Measurements from ENCODE around the gene DAPK2. TPM values are rescaled to one million over a fixed set of nuclear protein-coding genes. Genes with fewer than 3 reads are reported as not detected.

Gene DAPK2
- total and polyA plus RNA-seq, 9 donors = 0.77 to 6.2 (median 2.0) TPM

- WGBS, 3 donors = 84 to 86% (median 85%) methylated on average over 4 of the region's 4 CpGs
- Histone ChIP-seq H3K4me3 (no peak overlapping the region), H3K36me3 (no peaks in the 10 kb centered on the region), H3K27ac (no peak overlapping the region), H3K9me3 (no peaks in the 10 kb centered on the region), H3K4me1 (ENCODE audit: insufficient read depth) (peaks cover 4% of the 10 kb centered on the region), H3K27me3 (no peaks in the 10 kb centered on the region)
- DNase-seq = no peak
- intact Hi-C loops (cut with DNase I) = no loop called here
- TF ChIP-seq CTCF (IDR thresholded peaks at IDR 0.05) (no peak), POLR2A (IDR thresholded peaks at IDR 0.05) (no peak), EP300 (IDR thresholded peaks at IDR 0.05) (no peak)
Measured at GRCh38 chr15:63860555-63860954, 185.7 kb downstream of the DAPK2 start.

- Histone ChIP-seq H3K27ac (no peak overlapping the region), H3K4me1 (ENCODE audit: insufficient read depth) (peaks cover 4% of the 10 kb centered on the region), H3K36me3 (no peaks in the 10 kb centered on the region), H3K9me3 (no peaks in the 10 kb centered on the region), H3K27me3 (no peaks in the 10 kb centered on the region), H3K4me3 (no peak overlapping the region)
- 62 to 87% (median 86%) methylated on average over 1 of the region's 1 CpG for WGBS, 3 donors
- intact Hi-C loops (cut with DNase I) = no loop called here
- TF ChIP-seq POLR2A (IDR thresholded peaks at IDR 0.05) = no peak
- TF ChIP-seq CTCF (IDR thresholded peaks at IDR 0.05) = no peak
- no peak for TF ChIP-seq EP300 (IDR thresholded peaks at IDR 0.05)
- DNase-seq = no peak
Measured at GRCh38 chr15:63860155-63860554, 186.1 kb downstream of the DAPK2 start.

GRCh38 chr15:63858881-63859280, 187.4 kb downstream of the DAPK2 start:
- no peak for DNase-seq
- Histone ChIP-seq H3K9me3 (no peaks in the 10 kb centered on the region), H3K4me1 (ENCODE audit: insufficient read depth) (peaks cover 4% of the 10 kb centered on the region), H3K27me3 (no peaks in the 10 kb centered on the region), H3K27ac (no peak overlapping the region), H3K4me3 (no peak overlapping the region), H3K36me3 (no peaks in the 10 kb centered on the region)
- 46 to 54% (median 52%) methylated on average over 3 of the region's 3 CpGs for WGBS, 3 donors
- intact Hi-C loops (cut with DNase I) = no loop called here
- TF ChIP-seq CTCF (IDR thresholded peaks at IDR 0.05) (no peak), POLR2A (IDR thresholded peaks at IDR 0.05) (no peak), EP300 (IDR thresholded peaks at IDR 0.05) (no peak)

GRCh38 chr15:63858448-63858847, 187.8 kb downstream of the DAPK2 start:
- Histone ChIP-seq H3K27ac (no peak overlapping the region), H3K4me1 (ENCODE audit: insufficient read depth) (peaks cover 4% of the 10 kb centered on the region), H3K9me3 (no peaks in the 10 kb centered on the region), H3K4me3 (no peak overlapping the region), H3K27me3 (no peaks in the 10 kb centered on the region), H3K36me3 (no peaks in the 10 kb centered on the region)
- no peak for TF ChIP-seq EP300 (IDR thresholded peaks at IDR 0.05)
- TF ChIP-seq CTCF (IDR thresholded peaks at IDR 0.05) = no peak
- TF ChIP-seq POLR2A (IDR thresholded peaks at IDR 0.05) = no peak
- WGBS, 3 donors = 95 to 98% (median 97%) methylated on average over 5 of the region's 5 CpGs
- intact Hi-C loops (cut with DNase I) = no loop called here
- no peak for DNase-seq
